Measurements from ENCODE around the gene ISG15. TPM values are rescaled to one million over a fixed set of nuclear protein-coding genes. Genes with fewer than 3 reads are reported as not detected.

The ISG15 gene
- total and polyA plus RNA-seq, 2 of the 13 experiments (the other 11 are each of a cell fraction or from before 2014, with no cell fraction given), result 42.1 to 54.9 TPM

DNA sequence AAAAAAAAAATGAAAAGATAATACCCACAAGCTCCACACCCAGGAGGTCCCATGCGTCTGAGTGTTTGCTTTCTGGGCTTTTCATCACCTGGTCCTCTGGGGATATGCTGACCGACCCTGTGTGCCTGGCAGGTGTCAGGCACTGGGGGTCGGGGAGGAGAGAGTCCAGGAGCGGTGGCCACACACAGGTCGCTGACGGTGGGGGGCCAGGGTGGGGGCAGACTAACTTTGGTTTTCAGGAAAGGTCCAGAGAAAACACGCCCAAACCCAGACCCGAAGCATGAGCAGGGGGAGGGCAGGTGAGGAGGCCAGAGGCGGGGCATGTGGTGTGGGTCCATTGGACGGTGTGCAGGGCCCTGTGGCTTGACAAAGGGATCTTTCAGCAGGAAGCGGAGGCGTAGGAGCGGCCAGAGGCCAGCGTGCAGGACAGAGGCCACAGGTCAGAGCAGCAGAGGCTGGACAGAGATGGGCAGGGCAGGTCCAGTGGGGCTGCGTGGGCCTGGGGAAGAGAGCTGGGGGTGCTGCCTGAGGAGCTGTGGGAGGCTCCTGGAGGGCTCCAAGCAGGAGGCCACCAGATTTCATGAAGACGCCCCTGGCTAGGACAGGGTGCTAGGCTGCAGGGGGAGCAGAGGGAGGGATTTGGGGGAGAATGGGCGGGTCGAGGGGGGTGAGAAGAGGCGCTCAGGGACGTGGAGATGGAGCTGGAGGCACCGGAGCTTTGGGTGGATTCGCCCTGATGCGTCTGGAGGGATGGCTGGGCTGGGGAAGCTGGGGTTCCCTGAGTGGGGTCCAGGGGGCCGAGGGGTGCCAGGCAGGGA is 45.0 kb downstream of the ISG15 start (continued):
- TF ChIP-seq, protein P1, sequence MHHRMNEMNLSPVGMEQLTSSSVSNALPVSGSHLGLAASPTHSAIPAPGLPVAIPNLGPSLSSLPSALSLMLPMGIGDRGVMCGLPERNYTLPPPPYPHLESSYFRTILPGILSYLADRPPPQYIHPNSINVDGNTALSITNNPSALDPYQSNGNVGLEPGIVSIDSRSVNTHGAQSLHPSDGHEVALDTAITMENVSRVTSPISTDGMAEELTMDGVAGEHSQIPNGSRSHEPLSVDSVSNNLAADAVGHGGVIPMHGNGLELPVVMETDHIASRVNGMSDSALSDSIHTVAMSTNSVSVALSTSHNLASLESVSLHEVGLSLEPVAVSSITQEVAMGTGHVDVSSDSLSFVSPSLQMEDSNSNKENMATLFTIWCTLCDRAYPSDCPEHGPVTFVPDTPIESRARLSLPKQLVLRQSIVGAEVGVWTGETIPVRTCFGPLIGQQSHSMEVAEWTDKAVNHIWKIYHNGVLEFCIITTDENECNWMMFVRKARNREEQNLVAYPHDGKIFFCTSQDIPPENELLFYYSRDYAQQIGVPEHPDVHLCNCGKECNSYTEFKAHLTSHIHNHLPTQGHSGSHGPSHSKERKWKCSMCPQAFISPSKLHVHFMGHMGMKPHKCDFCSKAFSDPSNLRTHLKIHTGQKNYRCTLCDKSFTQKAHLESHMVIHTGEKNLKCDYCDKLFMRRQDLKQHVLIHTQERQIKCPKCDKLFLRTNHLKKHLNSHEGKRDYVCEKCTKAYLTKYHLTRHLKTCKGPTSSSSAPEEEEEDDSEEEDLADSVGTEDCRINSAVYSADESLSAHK (CRISPR knock-in tag; IDR thresholded peaks at IDR 0.05; ENCODE audit: borderline replicate concordance), result no peak
- TF ChIP-seq FOXA1 (IDR thresholded peaks at IDR 0.05), result no peak
- no peak for TF ChIP-seq FOXA1 (CRISPR knock-in tag; IDR thresholded peaks at IDR 0.05)
- TF ChIP-seq, protein P2, sequence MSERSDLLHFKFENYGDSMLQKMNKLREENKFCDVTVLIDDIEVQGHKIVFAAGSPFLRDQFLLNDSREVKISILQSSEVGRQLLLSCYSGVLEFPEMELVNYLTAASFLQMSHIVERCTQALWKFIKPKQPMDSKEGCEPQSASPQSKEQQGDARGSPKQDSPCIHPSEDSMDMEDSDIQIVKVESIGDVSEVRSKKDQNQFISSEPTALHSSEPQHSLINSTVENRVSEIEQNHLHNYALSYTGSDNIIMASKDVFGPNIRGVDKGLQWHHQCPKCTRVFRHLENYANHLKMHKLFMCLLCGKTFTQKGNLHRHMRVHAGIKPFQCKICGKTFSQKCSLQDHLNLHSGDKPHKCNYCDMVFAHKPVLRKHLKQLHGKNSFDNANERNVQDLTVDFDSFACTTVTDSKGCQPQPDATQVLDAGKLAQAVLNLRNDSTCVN (CRISPR knock-in tag; IDR thresholded peaks at IDR 0.05; ENCODE audit: borderline replicate concordance), result peak; percentile 74
- TF ChIP-seq ZNF577 (CRISPR knock-in tag; IDR thresholded peaks at IDR 0.05; ENCODE audit: borderline replicate concordance, low read depth), result no peak
- TF ChIP-seq ERF (CRISPR knock-in tag; IDR thresholded peaks at IDR 0.05), result no peak; the same call in 1 of the 2 replicates
- TF ChIP-seq, protein P3, sequence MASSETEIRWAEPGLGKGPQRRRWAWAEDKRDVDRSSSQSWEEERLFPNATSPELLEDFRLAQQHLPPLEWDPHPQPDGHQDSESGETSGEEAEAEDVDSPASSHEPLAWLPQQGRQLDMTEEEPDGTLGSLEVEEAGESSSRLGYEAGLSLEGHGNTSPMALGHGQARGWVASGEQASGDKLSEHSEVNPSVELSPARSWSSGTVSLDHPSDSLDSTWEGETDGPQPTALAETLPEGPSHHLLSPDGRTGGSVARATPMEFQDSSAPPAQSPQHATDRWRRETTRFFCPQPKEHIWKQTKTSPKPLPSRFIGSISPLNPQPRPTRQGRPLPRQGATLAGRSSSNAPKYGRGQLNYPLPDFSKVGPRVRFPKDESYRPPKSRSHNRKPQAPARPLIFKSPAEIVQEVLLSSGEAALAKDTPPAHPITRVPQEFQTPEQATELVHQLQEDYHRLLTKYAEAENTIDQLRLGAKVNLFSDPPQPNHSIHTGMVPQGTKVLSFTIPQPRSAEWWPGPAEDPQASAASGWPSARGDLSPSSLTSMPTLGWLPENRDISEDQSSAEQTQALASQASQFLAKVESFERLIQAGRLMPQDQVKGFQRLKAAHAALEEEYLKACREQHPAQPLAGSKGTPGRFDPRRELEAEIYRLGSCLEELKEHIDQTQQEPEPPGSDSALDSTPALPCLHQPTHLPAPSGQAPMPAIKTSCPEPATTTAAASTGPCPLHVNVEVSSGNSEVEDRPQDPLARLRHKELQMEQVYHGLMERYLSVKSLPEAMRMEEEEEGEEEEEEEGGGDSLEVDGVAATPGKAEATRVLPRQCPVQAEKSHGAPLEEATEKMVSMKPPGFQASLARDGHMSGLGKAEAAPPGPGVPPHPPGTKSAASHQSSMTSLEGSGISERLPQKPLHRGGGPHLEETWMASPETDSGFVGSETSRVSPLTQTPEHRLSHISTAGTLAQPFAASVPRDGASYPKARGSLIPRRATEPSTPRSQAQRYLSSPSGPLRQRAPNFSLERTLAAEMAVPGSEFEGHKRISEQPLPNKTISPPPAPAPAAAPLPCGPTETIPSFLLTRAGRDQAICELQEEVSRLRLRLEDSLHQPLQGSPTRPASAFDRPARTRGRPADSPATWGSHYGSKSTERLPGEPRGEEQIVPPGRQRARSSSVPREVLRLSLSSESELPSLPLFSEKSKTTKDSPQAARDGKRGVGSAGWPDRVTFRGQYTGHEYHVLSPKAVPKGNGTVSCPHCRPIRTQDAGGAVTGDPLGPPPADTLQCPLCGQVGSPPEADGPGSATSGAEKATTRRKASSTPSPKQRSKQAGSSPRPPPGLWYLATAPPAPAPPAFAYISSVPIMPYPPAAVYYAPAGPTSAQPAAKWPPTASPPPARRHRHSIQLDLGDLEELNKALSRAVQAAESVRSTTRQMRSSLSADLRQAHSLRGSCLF (CRISPR knock-in tag; IDR thresholded peaks at IDR 0.05; ENCODE audit: borderline replicate concordance), result no peak
- TF ChIP-seq GABPB1 (CRISPR knock-in tag; IDR thresholded peaks at IDR 0.05), result peak; percentile 69
- TF ChIP-seq SP4 (CRISPR knock-in tag; IDR thresholded peaks at IDR 0.05), result peak; percentile 66; the same call in 1 of the 2 replicates
- TF ChIP-seq, protein P4, sequence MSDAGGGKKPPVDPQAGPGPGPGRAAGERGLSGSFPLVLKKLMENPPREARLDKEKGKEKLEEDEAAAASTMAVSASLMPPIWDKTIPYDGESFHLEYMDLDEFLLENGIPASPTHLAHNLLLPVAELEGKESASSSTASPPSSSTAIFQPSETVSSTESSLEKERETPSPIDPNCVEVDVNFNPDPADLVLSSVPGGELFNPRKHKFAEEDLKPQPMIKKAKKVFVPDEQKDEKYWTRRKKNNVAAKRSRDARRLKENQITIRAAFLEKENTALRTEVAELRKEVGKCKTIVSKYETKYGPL (CRISPR knock-in tag; IDR thresholded peaks at IDR 0.05), result no peak
- no peak; the same call in 1 of the 2 replicates for TF ChIP-seq KAT7 (CRISPR knock-in tag; IDR thresholded peaks at IDR 0.05; ENCODE audit: borderline replicate concordance)
- 0 out of 2 replicates have a peak, but pooled peaks have one; percentile 23 for TF ChIP-seq NFYB (CRISPR knock-in tag; IDR thresholded peaks at IDR 0.05)
- TF ChIP-seq HES4 (CRISPR knock-in tag; IDR thresholded peaks at IDR 0.05; ENCODE audit: borderline replicate concordance), result no peak
- TF ChIP-seq, protein P5, sequence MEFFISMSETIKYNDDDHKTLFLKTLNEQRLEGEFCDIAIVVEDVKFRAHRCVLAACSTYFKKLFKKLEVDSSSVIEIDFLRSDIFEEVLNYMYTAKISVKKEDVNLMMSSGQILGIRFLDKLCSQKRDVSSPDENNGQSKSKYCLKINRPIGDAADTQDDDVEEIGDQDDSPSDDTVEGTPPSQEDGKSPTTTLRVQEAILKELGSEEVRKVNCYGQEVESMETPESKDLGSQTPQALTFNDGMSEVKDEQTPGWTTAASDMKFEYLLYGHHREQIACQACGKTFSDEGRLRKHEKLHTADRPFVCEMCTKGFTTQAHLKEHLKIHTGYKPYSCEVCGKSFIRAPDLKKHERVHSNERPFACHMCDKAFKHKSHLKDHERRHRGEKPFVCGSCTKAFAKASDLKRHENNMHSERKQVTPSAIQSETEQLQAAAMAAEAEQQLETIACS (CRISPR knock-in tag; IDR thresholded peaks at IDR 0.05), result no peak

Data from HepG2 (cell line).